ENCODE data around the gene ENTPD6. TPM values are rescaled to one million over a fixed set of nuclear protein-coding genes. Genes with fewer than 3 reads are reported as not detected.
A peak's percentile ranks its signal among the peaks of the same experiment; 100 is the strongest.

The ENTPD6 gene
- total RNA-seq, 1 donor from 2014 or later = 191 TPM

GRCh38 chr20:25270829-25271251, 75.3 kb downstream of the ENTPD6 start:
- no peak for DNase-seq
- H3K4me3 Mint-ChIP-seq (ENCODE audit: unreplicated experiment) = no peak overlapping the region
- H3K4me1 Mint-ChIP-seq (ENCODE audit: low read depth, unreplicated experiment) = peaks cover 6% of the 10 kb centered on the region
- H3K36me3 Mint-ChIP-seq (ENCODE audit: unreplicated experiment) = peaks cover 10% of the 10 kb centered on the region
- H3K9me3 Mint-ChIP-seq (ENCODE audit: unreplicated experiment) = peaks cover 9% of the 10 kb centered on the region
- peaks cover 8% of the 10 kb centered on the region for H3K27me3 Mint-ChIP-seq (ENCODE audit: unreplicated experiment)
- TF ChIP-seq CTCF (IDR thresholded peaks at IDR 0.05; ENCODE audit: partially characterized antibody, unreplicated experiment) = no peak
- no peak overlapping the region for H3K27ac Mint-ChIP-seq (ENCODE audit: unreplicated experiment)

- H3K4me1 Mint-ChIP-seq (ENCODE audit: low read depth, unreplicated experiment) = peaks cover 6% of the 10 kb centered on the region
- no peak for DNase-seq
- H3K36me3 Mint-ChIP-seq (ENCODE audit: unreplicated experiment) = peaks cover 10% of the 10 kb centered on the region
- no peak overlapping the region for H3K4me3 Mint-ChIP-seq (ENCODE audit: unreplicated experiment)
- no peak overlapping the region for H3K27ac Mint-ChIP-seq (ENCODE audit: unreplicated experiment)
- TF ChIP-seq CTCF (IDR thresholded peaks at IDR 0.05; ENCODE audit: partially characterized antibody, unreplicated experiment) = no peak
- peaks cover 12% of the 10 kb centered on the region for H3K9me3 Mint-ChIP-seq (ENCODE audit: unreplicated experiment)
- peaks cover 8% of the 10 kb centered on the region for H3K27me3 Mint-ChIP-seq (ENCODE audit: unreplicated experiment)
Measured at GRCh38 chr20:25271486-25272222, 76.1 kb downstream of the ENTPD6 start.

GRCh38 chr20:25272223-25273000, 76.9 kb downstream of the ENTPD6 start:
- peaks cover 12% of the 10 kb centered on the region for H3K9me3 Mint-ChIP-seq (ENCODE audit: unreplicated experiment)
- H3K27ac Mint-ChIP-seq (ENCODE audit: unreplicated experiment) = no peak overlapping the region
- TF ChIP-seq CTCF (IDR thresholded peaks at IDR 0.05; ENCODE audit: partially characterized antibody, unreplicated experiment) = no peak
- H3K27me3 Mint-ChIP-seq (ENCODE audit: unreplicated experiment) = peaks cover 8% of the 10 kb centered on the region
- no peak for DNase-seq
- no peak overlapping the region for H3K4me3 Mint-ChIP-seq (ENCODE audit: unreplicated experiment)
- peaks cover 10% of the 10 kb centered on the region for H3K36me3 Mint-ChIP-seq (ENCODE audit: unreplicated experiment)
- H3K4me1 Mint-ChIP-seq (ENCODE audit: low read depth, unreplicated experiment) = peaks cover 6% of the 10 kb centered on the region

GRCh38 chr20:25273046-25273445, 77.5 kb downstream of the ENTPD6 start:
- Mint-ChIP-seq H3K27ac (ENCODE audit: unreplicated experiment) (no peak overlapping the region), H3K4me3 (ENCODE audit: unreplicated experiment) (no peak overlapping the region), H3K9me3 (ENCODE audit: unreplicated experiment) (peaks cover 12% of the 10 kb centered on the region), H3K36me3 (ENCODE audit: unreplicated experiment) (peaks cover 10% of the 10 kb centered on the region), H3K4me1 (ENCODE audit: low read depth, unreplicated experiment) (peaks cover 5% of the 10 kb centered on the region), H3K27me3 (ENCODE audit: unreplicated experiment) (peaks cover 8% of the 10 kb centered on the region)
- peak; percentile 10 for DNase-seq
- TF ChIP-seq CTCF (IDR thresholded peaks at IDR 0.05; ENCODE audit: partially characterized antibody, unreplicated experiment) = no peak
